Activated CD8-positive, alpha-beta memory T cell treated with anti-CD3 and anti-CD28 coated beads, Interleukin-2, amount 10 ng/mL, durations not matched to agents 7 days and 5 days (primary cell): ENCODE data around the gene FAM124B. TPM values are rescaled to one million over a fixed set of nuclear protein-coding genes. Genes with fewer than 3 reads are reported as not detected.

Experiments used
- ATAC-seq: fragments of 150-1000 bp; cut with Tn5 transposase; one replicate; pipeline ENCODE4 v1.10.0; 2021; ENCODE audit warnings: moderate library complexity
- CTCF ChIA-PET: fragments of 350-600 bp; sonication (Branson Sonifier 250); formaldehyde crosslinking; loops from one replicate; lab custom pipeline; 2021; ENCODE audit warnings: antibody characterized with exemption; lab: Charles Lee
- DNase-seq: peaks from one replicate; pipeline ENCODE4 v3.0.0-alpha.2; 2020
- H3K27ac Mint-ChIP-seq: one replicate; pipeline ENCODE4 v1.8.0; 2021; ENCODE audit warnings: mild to moderate bottlenecking, mixed read lengths
- H3K27me3 Mint-ChIP-seq: one replicate; pipeline ENCODE4 v1.8.0; 2021; ENCODE audit warnings: mixed read lengths
- H3K36me3 Mint-ChIP-seq: one replicate; pipeline ENCODE4 v1.8.0; 2021; ENCODE audit warnings: mild to moderate bottlenecking, mixed read lengths
- H3K4me1 Mint-ChIP-seq: one replicate; pipeline ENCODE4 v1.8.0; 2021; ENCODE audit warnings: mixed read lengths
- H3K4me3 Mint-ChIP-seq: one replicate; pipeline ENCODE4 v1.8.0; 2021; ENCODE audit warnings: mild to moderate bottlenecking, moderate library complexity, mixed read lengths
- H3K9me3 Mint-ChIP-seq: one replicate; pipeline ENCODE4 v1.8.0; 2022; ENCODE audit warnings: low read depth, mixed read lengths
- total RNA-seq, 2 experiments: library from RNA; stranded (reverse); gene quantifications; one replicate each; pipeline ENCODE4 v1.2.3, GENCODE V29; 2021

Gene FAM124B, protein sequence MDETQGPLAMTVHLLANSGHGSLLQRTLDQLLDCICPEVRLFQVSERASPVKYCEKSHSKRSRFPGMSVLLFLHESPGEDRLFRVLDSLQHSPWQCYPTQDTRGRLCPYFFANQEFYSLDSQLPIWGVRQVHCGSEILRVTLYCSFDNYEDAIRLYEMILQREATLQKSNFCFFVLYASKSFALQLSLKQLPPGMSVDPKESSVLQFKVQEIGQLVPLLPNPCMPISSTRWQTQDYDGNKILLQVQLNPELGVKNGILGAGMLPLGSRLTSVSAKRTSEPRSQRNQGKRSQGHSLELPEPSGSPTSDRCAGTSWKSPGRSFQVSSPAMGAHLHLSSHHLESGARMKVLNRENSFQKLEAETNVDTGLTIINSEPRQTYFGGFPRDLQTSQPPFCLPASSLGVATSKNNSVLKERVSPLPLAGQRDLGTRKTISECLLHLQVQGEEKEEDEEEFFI
- under 1 TPM; 0.15 to 0.23 TPM for total RNA-seq

DNA sequence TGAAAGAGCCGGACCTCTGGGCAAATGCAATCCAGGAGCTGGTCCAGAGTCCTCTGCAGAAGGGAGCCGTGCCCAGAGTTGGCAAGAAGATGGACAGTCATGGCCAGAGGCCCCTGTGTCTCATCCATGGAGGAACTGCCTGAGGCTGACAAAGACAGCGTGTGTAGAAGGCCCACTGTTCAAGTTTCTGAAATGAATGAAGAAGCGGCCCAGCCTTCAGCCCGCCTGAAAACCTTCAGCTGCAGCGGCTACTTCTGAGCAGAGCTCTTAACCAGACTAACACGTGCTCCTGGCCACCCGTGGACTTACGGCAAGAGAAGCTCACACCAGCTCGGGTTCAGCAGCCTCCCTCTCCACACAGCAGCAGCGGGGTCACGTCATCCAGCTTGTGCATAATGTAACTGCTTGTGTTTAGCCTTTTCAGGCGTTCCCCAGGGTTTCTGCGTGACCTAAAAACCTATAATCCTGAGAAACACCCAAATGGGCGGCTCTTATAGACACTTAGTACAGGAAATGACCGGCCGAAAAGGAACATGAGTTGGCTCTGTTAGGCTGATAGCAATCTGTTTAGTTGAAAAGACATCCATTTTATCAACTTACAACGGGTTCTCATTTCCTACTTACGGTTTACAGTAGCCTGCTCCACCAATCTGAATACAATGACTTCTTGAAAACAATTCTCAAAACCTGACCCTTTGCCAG is at the start of gene FAM124B:
TSS of gene FAM124B (minus strand) at position 467 of the 702 bp plus-strand sequence. CDS start at position 128, 339 bp downstream.
- Mint-ChIP-seq H3K27ac (peak within 1 kb of the TSS; percentile 27), H3K4me3 (no peak within 1 kb of the TSS), H3K27me3 (peaks cover 13% of the 10 kb centered on the region), H3K4me1 (peaks cover 2% of the 10 kb centered on the region), H3K9me3 (no peaks in the 10 kb centered on the region), H3K36me3 (no peaks in the 10 kb centered on the region)
- CTCF ChIA-PET, result interaction anchor here (0.7 kb wide), 1 partner anchor 29 kb away, joined by 3 read pairs; no protein-coding TSS in a partner anchor
- ATAC-seq, result peak; percentile 45
- DNase-seq, result peak; percentile 43

DNA sequence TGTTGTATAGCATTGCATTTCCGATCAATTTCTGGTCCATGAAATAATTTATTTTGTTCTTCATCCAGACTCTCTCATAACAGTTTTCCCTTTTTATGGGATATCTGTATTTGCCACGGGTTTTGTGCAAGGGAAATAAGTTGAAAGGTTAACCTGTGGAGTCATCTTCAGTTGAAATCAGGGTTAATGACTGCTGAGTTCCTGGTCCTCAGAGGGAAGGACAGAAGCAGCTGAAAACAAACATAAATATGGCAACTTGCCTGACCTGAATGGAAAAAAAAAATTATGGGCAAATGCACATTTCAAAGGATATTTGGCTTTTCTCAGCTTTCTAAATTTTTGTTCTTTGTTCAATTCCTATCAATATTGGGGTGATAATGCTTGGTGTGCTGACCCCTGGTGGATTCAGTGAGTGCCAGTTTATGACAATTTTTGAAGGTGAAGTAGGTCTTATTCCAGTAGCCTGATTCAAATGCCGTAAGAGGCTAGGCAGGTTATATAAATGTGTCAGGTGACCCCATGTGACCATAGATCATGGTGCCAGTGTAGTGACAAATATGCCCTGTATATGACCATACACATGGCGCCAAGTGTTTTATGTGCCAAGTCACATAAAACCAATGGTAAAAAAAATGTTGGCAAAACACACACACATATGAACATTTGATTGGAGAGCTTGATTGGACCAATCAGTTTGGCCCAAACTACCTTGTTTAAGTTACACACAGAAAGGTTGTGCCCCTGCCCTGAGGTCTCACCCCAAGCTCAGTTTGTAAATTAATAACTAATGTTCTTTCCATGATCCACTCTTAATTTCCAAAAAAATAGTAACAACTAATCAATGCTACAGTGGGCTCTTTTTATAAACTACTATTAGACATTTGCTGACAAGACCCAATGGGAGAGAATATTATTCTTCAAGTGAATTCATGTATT is 47.6 kb upstream of the FAM124B start:
- CTCF ChIA-PET, result interaction anchor here (1.2 kb wide), 1 partner anchor 42 kb away, joined by 3 read pairs; no protein-coding TSS in a partner anchor
- DNase-seq, result no peak
- ATAC-seq, result no peak
- no peaks in the 10 kb centered on the region for H3K36me3 Mint-ChIP-seq
- no peak overlapping the region for H3K4me3 Mint-ChIP-seq
- H3K9me3 Mint-ChIP-seq, result no peaks in the 10 kb centered on the region
- no peaks in the 10 kb centered on the region for H3K4me1 Mint-ChIP-seq
- no peak overlapping the region for H3K27ac Mint-ChIP-seq
- H3K27me3 Mint-ChIP-seq, result peaks cover 18% of the 10 kb centered on the region

DNA sequence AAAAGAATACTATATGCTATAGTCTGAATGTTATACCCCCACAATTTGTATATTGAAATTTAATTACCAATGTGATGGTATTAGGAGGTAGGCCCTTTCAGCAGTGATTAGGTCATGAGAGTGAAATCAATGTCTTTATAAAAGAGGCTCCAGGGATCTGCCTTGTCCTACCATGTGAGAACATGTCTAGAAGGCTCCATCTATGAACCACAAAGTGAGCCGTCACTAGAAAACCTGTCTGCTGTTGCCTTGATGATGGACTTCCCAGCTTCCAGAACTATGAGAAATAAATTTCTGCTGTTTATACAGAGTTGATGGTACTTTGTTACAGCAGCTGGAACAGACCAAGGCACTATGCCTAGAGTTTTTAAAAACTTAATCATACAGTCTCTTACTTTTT is 46.3 kb upstream of the FAM124B start:
- Mint-ChIP-seq H3K36me3 (no peaks in the 10 kb centered on the region), H3K4me1 (no peaks in the 10 kb centered on the region), H3K4me3 (no peak overlapping the region), H3K9me3 (no peaks in the 10 kb centered on the region), H3K27me3 (peaks cover 22% of the 10 kb centered on the region), H3K27ac (no peak overlapping the region)
- ATAC-seq (no peak), DNase-seq (no peak)
- CTCF ChIA-PET, result interaction anchor here (0.5 to 0.6 kb wide), 2 partner anchors 83 to 515 kb away, joined by 3 to 4 read pairs; no protein-coding TSS in a partner anchor

DNA sequence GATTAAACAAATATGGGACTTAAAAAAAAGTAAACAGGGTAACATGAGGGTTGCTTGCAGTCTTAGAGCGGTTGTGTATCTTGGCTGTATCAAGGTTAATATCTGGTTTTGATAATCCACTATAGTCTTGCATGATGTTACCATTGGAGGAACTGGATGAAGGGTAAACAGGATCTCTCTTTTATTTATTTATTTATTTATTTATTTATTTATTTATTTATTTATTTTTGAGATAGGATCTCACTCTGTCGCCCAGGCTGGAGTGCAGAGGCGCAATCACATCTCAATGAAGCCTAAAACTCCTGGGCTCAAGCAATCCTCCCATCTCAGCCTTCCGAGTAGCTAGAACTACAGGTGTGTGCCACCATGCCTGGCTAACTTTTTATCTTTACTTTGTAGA is 42.9 kb upstream of the FAM124B start:
- Mint-ChIP-seq H3K27me3 (peaks cover 45% of the 10 kb centered on the region), H3K36me3 (peaks cover 1% of the 10 kb centered on the region), H3K4me3 (no peak overlapping the region), H3K4me1 (peaks cover 9% of the 10 kb centered on the region), H3K9me3 (no peaks in the 10 kb centered on the region), H3K27ac (no peak overlapping the region)
- ATAC-seq (no peak), DNase-seq (no peak)
- CTCF ChIA-PET, result interaction anchor here (1.4 kb wide), 1 partner anchor 13 kb away, joined by 3 read pairs; no protein-coding TSS in a partner anchor

DNA sequence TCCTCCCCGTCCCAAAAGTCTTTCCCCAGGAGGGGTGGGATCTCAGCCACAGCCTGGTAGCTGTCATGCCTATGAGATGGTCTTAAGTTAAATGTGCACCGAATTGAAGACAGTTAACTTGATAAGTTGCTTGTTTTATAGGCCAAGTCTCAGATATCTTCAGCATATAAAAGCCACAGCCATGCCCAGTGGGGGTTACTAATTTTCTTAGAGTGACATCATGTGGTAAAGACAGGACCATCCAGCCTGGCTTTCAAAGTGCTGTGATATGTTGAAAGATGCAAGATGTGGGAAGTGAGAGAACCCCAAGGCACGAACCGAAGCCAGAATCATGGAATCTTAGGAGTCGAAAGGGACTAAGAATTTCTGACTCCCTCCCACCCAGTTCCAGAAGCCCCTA is 42.1 kb upstream of the FAM124B start:
- H3K9me3 Mint-ChIP-seq, result no peaks in the 10 kb centered on the region
- H3K27ac Mint-ChIP-seq, result no peak overlapping the region
- ATAC-seq (no peak), DNase-seq (no peak)
- CTCF ChIA-PET, result no interaction called here
- H3K4me3 Mint-ChIP-seq, result no peak overlapping the region
- peaks cover 9% of the 10 kb centered on the region for H3K4me1 Mint-ChIP-seq
- peaks cover 1% of the 10 kb centered on the region for H3K36me3 Mint-ChIP-seq
- H3K27me3 Mint-ChIP-seq, result peaks cover 38% of the 10 kb centered on the region

DNA sequence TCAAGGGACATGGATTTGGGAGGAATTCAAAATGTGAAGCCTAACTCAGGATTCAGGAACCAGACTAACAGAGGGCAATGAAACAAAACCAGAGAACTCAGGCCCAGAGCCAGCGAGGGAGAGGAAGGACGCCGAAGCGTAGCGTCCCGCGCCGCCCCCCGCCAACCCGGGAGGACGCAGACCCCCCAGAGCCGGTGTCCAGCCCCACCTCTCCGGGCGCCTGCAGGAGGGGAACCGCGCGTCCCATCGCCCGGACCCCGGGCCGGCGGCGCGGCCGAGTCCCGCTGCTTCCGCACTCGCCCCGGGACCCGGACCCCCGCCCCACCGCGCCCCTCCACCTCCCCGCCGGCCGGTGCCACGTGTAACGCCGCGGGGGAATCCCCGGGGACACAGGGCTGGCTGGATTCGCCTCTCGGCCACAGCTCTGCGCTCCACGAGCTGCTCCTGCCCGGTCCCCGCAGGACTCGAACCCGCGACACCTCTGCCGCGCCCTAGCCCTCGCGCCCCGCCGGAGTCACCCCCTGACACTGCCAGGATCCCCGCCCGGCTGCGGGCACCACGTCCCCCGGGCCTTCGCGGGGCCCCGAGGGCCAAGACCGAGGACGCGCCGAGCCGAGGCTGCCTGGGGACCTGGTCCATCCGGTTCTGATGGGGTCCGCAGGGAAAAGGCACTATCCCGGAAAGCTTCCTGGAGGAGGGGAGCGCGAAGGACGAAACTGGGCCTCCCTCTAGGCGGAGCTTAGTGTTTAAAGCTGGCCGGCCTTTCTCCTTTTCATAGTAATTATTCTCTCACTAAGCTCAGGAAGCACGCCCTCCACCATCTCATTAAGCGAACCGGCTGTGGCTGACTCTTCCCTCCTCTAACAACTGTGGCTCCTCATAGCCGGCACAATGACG is 40.4 kb upstream of the FAM124B start:
- ATAC-seq, result peak; percentile 51
- H3K27me3 Mint-ChIP-seq, result peaks cover 43% of the 10 kb centered on the region
- no peak overlapping the region for H3K27ac Mint-ChIP-seq
- peak overlapping the region; percentile 54 for H3K4me3 Mint-ChIP-seq
- H3K4me1 Mint-ChIP-seq, result peaks cover 9% of the 10 kb centered on the region
- no peak for DNase-seq
- H3K36me3 Mint-ChIP-seq, result peaks cover 1% of the 10 kb centered on the region
- CTCF ChIA-PET, result no interaction called here
- H3K9me3 Mint-ChIP-seq, result no peaks in the 10 kb centered on the region

DNA sequence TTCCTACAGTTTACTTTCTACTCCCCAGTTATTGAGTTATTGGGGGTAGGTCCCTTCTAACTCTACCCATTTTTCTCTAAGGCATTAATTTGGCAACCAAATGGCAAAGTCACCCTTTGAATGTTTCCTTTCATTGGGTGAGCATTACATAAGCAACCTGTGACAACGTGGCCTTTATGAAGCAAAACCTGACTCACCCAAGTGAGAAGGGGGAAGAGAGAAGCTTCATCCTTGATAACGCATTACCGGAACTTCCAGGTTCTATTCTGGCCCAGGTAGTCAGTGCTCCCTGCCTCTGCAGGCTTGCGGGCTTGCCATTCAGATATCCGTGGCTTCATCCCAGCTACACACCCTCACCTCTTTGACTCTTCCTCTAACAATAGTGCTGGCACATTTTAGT is 39.1 kb upstream of the FAM124B start:
- Mint-ChIP-seq H3K36me3 (peaks cover 1% of the 10 kb centered on the region), H3K4me3 (no peak overlapping the region), H3K9me3 (no peaks in the 10 kb centered on the region), H3K4me1 (peaks cover 9% of the 10 kb centered on the region), H3K27me3 (peaks cover 43% of the 10 kb centered on the region), H3K27ac (no peak overlapping the region)
- no peak for DNase-seq
- ATAC-seq, result no peak
- CTCF ChIA-PET, result interaction anchor here (1.1 to 1.3 kb wide), 2 partner anchors 29 to 68 kb away, joined by 3 read pairs; no protein-coding TSS in a partner anchor

DNA sequence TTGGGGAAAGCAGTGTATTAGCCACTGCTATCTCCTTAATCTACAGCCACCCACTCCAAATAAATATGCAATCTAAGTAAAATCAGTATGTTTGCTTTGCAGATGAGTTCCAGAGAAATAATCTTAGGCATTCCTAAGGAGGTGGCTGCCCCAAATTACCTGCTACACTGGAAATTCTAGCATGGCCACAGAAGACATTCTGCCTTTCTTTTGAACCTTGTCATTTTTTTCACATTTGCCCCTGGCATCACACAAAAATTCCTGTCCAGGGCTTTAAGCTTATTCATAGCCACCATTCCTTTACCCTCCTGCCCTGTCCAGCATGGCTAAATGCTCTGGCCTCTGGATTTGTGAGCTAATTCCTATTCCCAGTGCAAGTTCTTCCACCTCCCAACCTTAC is 36.8 kb upstream of the FAM124B start:
- Mint-ChIP-seq H3K27me3 (peaks cover 38% of the 10 kb centered on the region), H3K36me3 (peaks cover 1% of the 10 kb centered on the region), H3K27ac (no peak overlapping the region), H3K4me3 (no peak overlapping the region), H3K9me3 (no peaks in the 10 kb centered on the region), H3K4me1 (peaks cover 9% of the 10 kb centered on the region)
- no peak for DNase-seq
- ATAC-seq, result no peak
- CTCF ChIA-PET, result interaction anchor here (1.0 kb wide), 1 partner anchor 12 kb away, joined by 3 read pairs; no protein-coding TSS in a partner anchor

DNA sequence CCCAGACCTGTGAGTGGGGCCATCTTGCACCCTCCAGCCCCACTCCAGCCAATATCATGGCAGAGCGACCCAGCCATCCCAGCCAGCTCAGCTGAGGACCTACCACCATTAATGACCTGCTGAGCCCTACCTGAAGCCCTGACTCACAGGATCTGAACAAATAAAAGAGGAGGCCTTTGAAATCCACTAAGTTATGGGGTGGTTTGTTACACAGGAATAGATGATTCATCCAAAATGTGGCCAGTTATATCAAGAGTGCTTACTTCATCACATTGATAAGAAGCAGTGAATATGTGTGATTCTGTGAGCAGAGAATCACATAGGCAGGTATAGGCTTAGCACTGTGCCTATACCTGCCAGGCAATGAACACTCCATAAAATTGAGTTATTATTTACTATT is 34.7 kb upstream of the FAM124B start:
- Mint-ChIP-seq H3K4me1 (peaks cover under 1% of the 10 kb centered on the region), H3K27ac (no peak overlapping the region), H3K4me3 (no peak overlapping the region), H3K27me3 (peaks cover 30% of the 10 kb centered on the region), H3K9me3 (no peaks in the 10 kb centered on the region), H3K36me3 (no peaks in the 10 kb centered on the region)
- DNase-seq (no peak), ATAC-seq (no peak)
- CTCF ChIA-PET, result no interaction called here

DNA sequence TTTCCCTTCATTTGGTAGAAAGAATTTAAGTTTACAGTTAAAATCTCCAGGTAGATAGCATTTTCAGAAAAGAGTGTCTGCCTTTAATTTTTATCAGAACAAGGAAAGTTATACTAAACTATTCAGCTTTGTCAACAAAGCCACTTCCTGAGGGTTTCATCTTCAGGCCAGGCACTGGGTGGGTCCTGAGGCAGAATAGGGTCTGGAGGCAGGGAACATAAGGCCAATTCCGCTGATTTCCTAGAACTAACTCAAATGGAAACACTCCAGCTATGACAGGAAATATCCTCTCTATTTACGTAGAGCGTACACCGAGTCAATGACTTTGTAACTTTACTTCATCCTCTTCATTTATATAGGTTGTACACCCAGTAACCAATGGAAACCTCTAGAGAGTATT is 32.7 kb upstream of the FAM124B start:
- Mint-ChIP-seq H3K36me3 (no peaks in the 10 kb centered on the region), H3K27me3 (peaks cover 15% of the 10 kb centered on the region), H3K4me3 (no peak overlapping the region), H3K27ac (no peak overlapping the region), H3K9me3 (no peaks in the 10 kb centered on the region), H3K4me1 (no peaks in the 10 kb centered on the region)
- CTCF ChIA-PET, result no interaction called here
- ATAC-seq (no peak), DNase-seq (no peak)

DNA sequence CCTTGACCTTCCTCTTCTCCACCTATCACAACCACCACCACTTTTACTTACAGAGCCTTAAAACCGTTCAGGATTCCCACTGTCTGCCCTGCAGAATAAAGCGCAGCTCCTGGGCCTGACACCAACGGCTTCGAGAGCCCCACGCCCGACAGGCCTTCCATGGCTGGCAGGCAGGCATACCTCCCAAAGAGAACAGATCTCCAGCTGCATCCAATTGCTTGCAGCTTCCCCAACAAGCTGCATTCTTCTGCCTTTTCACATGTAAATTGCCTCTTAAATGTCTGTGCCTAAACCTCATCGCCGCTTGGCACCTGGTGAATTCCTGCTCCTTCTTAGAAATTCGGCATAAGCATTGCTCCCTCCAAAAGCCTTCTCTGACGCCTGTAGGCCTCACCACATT is 31.5 kb upstream of the FAM124B start:
- H3K4me3 Mint-ChIP-seq, result no peak overlapping the region
- peaks cover 9% of the 10 kb centered on the region for H3K27me3 Mint-ChIP-seq
- H3K9me3 Mint-ChIP-seq, result no peaks in the 10 kb centered on the region
- H3K36me3 Mint-ChIP-seq, result no peaks in the 10 kb centered on the region
- no peak for ATAC-seq
- H3K4me1 Mint-ChIP-seq, result no peaks in the 10 kb centered on the region
- CTCF ChIA-PET, result no interaction called here
- no peak overlapping the region for H3K27ac Mint-ChIP-seq
- DNase-seq, result no peak

DNA sequence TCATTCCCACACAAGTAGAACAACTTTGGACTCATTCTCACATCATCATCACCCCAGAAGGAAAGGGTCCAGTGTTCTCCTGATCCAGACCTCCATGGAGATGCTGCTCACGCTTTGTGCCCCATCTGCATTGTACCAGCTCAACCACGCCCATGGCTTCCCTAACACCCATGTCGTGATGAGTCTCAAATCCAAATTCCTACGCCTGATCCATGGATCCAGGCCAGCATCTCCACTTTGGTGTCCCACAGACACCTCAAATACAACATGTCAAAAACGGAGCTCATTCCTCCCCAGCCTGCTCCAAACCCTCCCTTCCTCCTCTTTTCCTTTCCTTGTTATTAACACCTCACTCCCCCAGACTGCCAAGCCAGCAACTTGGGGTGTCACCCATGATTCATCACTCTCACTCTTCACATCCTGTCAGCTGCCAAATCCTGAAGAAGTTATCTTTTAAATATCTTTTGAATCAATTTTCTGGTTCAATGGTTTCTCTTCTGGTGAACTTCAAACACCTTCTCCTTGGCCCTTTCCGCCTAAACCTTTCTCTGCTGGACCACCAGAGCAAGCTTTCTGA is 30.2 kb upstream of the FAM124B start:
- DNase-seq, result no peak
- no peak overlapping the region for H3K27ac Mint-ChIP-seq
- no peak for ATAC-seq
- no peaks in the 10 kb centered on the region for H3K36me3 Mint-ChIP-seq
- H3K4me1 Mint-ChIP-seq, result no peaks in the 10 kb centered on the region
- peaks cover 9% of the 10 kb centered on the region for H3K27me3 Mint-ChIP-seq
- H3K9me3 Mint-ChIP-seq, result no peaks in the 10 kb centered on the region
- no peak overlapping the region for H3K4me3 Mint-ChIP-seq
- CTCF ChIA-PET, result no interaction called here
